Fibroblast of skin of back (primary cell): ENCODE measurements around the gene ZDHHC9.
A peak's percentile ranks its signal among the peaks of the same experiment; 100 is the strongest.

Source experiments
- DNase-seq: peaks from one replicate; pipeline ENCODE4 v3.0.0-alpha.2; 2013

Gene ZDHHC9

GRCh38 chrX:129785160-129785947 is 58.3 kb downstream of the ZDHHC9 start:
- DNase-seq: no peak

- no peak for DNase-seq
These were observed 59.3 kb downstream of the ZDHHC9 start for GRCh38 chrX:129784371-129784770.

GRCh38 chrX:129783291-129783713 is 60.4 kb downstream of the ZDHHC9 start:
- no peak for DNase-seq

GRCh38 chrX:129782706-129783105 is 61.0 kb downstream of the ZDHHC9 start:
- no peak for DNase-seq

GRCh38 chrX:129781680-129782495 is 61.8 kb downstream of the ZDHHC9 start:
- no peak for DNase-seq

GRCh38 chrX:129781134-129781672 is 62.5 kb downstream of the ZDHHC9 start:
- no peak for DNase-seq

GRCh38 chrX:129780441-129781105 is 63.1 kb downstream of the ZDHHC9 start:
- DNase-seq: no peak

- no peak for DNase-seq
These were observed 63.9 kb downstream of the ZDHHC9 start, which contains the start of gene SASH3 for GRCh38 chrX:129779747-129780146. Gene SASH3, plus strand, starts transcription at chrX:129779949. Its CDS starts 149 bp downstream, at chrX:129780098.

- no peak for DNase-seq
These were observed 64.5 kb downstream of the ZDHHC9 start for GRCh38 chrX:129779086-129779672.

- DNase-seq: peak; percentile 4
These were observed 66.3 kb downstream of the ZDHHC9 start for GRCh38 chrX:129777218-129778030.

GRCh38 chrX:129773649-129774458 is 69.8 kb downstream of the ZDHHC9 start:
- no peak for DNase-seq

GRCh38 chrX:129772796-129773431 is 70.8 kb downstream of the ZDHHC9 start:
- DNase-seq: no peak

- no peak for DNase-seq
These were observed 72.3 kb downstream of the ZDHHC9 start for GRCh38 chrX:129771266-129771995.

- no peak for DNase-seq
These were observed 74.1 kb downstream of the ZDHHC9 start for GRCh38 chrX:129769467-129770154.

- peak; percentile 32 for DNase-seq
These were observed 74.9 kb downstream of the ZDHHC9 start for GRCh38 chrX:129768586-129769466.

GRCh38 chrX:129768186-129768585 is 75.5 kb downstream of the ZDHHC9 start:
- DNase-seq: no peak

- no peak for DNase-seq
These were observed 80.0 kb downstream of the ZDHHC9 start for GRCh38 chrX:129763666-129764065.

GRCh38 chrX:129762448-129762847 is 81.2 kb downstream of the ZDHHC9 start:
- DNase-seq: peak; percentile 15
